Mucosa of rectum (tissue), 2 donors: Measurements from ENCODE around the gene TFR2.

Experiments
- H3K27ac ChIP-seq, 2 donors: one replicate each; pipeline ENCODE4 v1.7.0; 2013; ENCODE audit warnings: inconsistent platforms in 2 of 2, low read depth in 2 of 2, low read length in 2 of 2
- H3K27me3 ChIP-seq, 2 donors: one replicate each; pipeline ENCODE4 v1.7.0; 2013; ENCODE audit warnings: low read length in 2 of 2; ENCODE audit not compliant: control insufficient read depth in 2 of 2, insufficient read depth in 2 of 2
- H3K36me3 ChIP-seq, 2 donors: one replicate each; pipeline ENCODE4 v1.7.0; 2013; ENCODE audit warnings: low read length in 2 of 2; ENCODE audit not compliant: control insufficient read depth in 2 of 2, insufficient read depth in 2 of 2
- H3K4me1 ChIP-seq, 2 donors: one replicate each; pipeline ENCODE4 v1.7.0; 2013; ENCODE audit warnings: low read length in 2 of 2, mild to moderate bottlenecking in 1 of 2; ENCODE audit not compliant: control insufficient read depth in 2 of 2, insufficient read depth in 2 of 2
- H3K4me3 ChIP-seq, 2 donors: one replicate each; pipeline ENCODE4 v1.7.0; 2013; ENCODE audit warnings: low read length in 2 of 2
- H3K9ac ChIP-seq, 2 donors: one replicate each; pipeline ENCODE4 v1.7.0; 2013; ENCODE audit warnings: low read length in 2 of 2, low read depth in 1 of 2, mild to moderate bottlenecking in 1 of 2
- H3K9me3 ChIP-seq, 2 donors: one replicate each; pipeline ENCODE4 v1.7.0; 2013; ENCODE audit warnings: low read length in 2 of 2; ENCODE audit not compliant: control insufficient read depth in 2 of 2
- donor health status: healthy.
- donor health status: Normal muscosa, but diverticular disease.

TFR2 gene

DNA sequence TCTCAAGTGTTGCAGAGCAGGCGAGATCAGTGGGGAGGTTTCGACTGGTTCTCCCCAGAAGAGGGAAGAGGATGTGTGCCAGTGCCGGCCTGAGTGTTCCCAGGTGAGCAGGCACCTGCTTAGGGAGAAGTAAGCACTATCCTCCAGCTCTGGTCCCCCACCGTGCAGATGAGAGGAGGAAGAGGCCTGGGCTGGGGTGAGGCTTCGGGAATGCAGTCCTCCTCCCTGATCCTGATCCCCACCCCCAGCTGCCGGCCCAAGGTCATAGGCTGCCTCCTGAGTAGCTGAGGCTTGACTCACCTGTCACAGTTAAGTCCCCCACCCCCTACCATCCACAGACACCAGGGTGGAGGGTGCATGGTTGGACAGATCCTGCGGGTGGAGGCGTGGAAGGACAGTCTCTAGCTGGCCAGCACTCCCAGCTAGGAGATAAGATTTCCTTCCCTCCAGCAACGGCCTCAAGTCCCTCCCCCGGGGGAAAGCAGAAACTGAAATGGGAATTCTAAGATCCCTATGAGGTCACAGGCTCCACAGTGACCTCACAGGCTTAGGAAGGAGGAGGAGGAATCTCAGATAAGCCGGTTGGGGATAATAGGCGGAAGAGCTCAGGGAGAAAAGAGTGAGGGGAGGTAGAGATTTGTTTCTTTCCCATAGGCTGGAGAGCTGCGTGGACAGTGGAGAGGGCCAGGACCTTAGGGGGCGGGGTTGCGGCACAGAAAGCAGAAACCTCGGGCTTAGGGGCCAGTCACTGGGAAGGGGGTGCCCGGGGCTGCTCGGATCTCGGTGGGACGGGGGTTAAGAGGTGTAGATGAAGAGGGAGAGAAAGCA lies 56.5 kb downstream of the TFR2 start:
- Histone ChIP-seq H3K9me3 (no peaks in the 10 kb centered on the region), H3K9ac (peak overlapping the region; percentile 88 to 96), H3K4me3 (peak overlapping the region; percentile 91 to 97), H3K27ac (peak overlapping the region; percentile 99), H3K36me3 (peaks cover 25% of the 10 kb centered on the region in 2 donors), H3K4me1 (peaks cover 21 to 30% of the 10 kb centered on the region in 2 donors), H3K27me3 (no peaks in the 10 kb centered on the region)

DNA sequence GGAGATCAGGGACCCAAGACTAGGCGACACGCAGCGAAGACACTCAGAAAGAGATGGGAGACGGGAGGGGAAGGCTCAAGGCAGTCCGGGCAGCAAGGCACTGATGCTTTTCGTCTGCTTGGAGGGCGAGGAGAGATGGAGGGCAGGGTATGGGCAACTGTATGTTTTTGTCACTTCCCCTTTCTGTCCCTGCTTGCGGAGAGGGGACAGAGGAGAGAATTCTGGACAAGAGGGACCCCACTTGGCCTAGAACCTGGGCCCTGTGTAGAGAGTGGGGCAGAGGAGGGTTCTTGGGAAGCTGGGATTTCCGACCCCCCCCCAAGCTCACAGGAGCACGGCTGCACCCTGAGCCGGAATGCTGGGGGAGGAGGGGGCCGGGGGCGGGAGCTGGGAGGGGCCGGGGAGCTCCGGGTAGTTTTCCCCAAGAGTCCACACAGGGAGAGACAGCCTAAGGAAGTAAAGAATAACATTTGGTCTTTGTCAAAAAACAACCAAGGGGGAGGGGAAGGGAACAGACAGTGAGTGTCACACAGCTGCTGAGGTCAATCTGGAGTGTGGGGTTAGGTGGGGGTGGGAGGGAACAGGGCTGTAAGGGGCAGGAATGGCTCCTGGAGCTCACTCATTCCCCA lies 57.2 kb downstream of the TFR2 start:
- Histone ChIP-seq H3K9ac (peak overlapping the region; percentile 88 to 96), H3K9me3 (no peaks in the 10 kb centered on the region), H3K36me3 (peaks cover 30% of the 10 kb centered on the region in 2 donors), H3K27ac (peak overlapping the region; percentile 99), H3K27me3 (no peaks in the 10 kb centered on the region), H3K4me3 (peak overlapping the region; percentile 91 to 97), H3K4me1 (peaks cover 21 to 30% of the 10 kb centered on the region in 2 donors)

DNA sequence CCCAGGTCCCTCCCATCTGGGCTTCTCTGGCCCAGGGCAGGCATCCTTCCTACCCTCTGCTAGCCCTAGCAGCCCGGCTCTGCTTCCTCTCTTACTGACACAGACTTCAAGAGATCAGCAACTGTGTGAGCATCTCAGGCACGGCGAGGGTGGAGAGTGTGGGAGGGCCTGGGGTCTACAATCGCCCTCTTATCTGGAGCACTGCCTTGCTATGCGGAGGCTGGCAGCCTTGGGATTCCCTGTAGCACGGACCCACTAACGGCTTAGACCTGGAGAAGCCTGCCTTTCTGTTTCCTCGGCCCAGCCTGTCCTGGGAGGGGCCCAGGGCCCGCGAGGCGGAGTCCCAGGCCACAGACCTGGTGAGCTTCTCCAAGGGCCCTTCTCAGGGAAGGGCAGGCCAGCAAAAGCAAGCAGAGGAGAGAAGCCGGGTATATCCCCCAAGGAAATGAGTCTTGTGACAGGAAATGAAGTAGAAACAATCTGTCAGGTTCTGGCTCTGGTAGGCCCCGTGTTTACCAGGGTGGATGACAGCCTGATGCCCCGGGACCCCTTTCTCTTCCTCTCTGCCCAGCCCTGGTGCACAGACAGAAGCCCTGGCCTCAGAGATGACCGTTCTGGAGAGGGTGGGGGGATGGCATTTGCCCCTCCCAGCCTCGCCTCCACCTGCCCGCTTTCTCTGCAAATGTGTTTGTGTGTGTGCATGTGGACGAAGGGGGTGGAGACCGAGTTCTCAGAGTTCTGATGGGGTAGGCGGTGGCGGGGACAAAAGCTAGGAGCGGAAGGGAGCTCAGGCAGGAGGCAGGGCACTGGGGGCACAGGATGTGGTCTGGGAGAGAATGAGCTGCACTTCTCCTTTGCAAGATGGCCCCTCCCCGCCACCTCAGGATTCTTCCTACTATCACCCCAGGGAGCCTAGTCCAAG lies 58.0 kb downstream of the TFR2 start:
- peak overlapping the region; percentile 99 for H3K27ac ChIP-seq

DNA sequence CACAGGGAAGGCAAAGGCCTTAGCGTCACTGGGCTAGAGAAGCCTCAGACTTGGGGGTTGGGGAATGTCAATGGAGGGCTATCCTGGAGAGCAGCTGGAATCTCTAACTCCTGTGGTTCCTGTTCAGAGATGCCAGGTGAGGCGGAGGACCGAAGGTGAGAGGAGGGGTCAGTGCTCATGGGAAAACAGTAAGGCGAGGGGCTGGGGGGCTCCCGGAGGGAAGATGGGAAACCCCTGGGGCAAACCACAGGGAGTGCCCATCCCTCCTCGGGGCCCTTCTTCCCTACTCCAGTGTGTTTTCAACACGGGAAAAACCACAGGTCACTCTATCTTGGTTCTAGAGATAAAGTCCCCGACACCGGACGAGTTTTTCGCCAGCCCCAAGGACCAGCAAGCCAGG lies 58.7 kb downstream of the TFR2 start:
- H3K9ac ChIP-seq, result peak overlapping the region in 1 of 2 donors; percentile 32
- H3K4me3 ChIP-seq, result no peak overlapping the region
- peaks cover 44 to 45% of the 10 kb centered on the region in 2 donors for H3K36me3 ChIP-seq
- H3K9me3 ChIP-seq, result no peaks in the 10 kb centered on the region
- H3K4me1 ChIP-seq, result peaks cover 21 to 30% of the 10 kb centered on the region in 2 donors
- peak overlapping the region in 1 of 2 donors; percentile 99 for H3K27ac ChIP-seq
- no peaks in the 10 kb centered on the region for H3K27me3 ChIP-seq

More for the DNA sequence above, 58.0 kb downstream of the TFR2 start:
- peaks cover 21 to 30% of the 10 kb centered on the region in 2 donors for H3K4me1 ChIP-seq
- no peaks in the 10 kb centered on the region for H3K27me3 ChIP-seq
- no peaks in the 10 kb centered on the region for H3K9me3 ChIP-seq
- peak overlapping the region; percentile 26 to 54 for H3K9ac ChIP-seq
- H3K4me3 ChIP-seq, result peak overlapping the region; percentile 34 to 71
- peaks cover 37 to 38% of the 10 kb centered on the region in 2 donors for H3K36me3 ChIP-seq

DNA sequence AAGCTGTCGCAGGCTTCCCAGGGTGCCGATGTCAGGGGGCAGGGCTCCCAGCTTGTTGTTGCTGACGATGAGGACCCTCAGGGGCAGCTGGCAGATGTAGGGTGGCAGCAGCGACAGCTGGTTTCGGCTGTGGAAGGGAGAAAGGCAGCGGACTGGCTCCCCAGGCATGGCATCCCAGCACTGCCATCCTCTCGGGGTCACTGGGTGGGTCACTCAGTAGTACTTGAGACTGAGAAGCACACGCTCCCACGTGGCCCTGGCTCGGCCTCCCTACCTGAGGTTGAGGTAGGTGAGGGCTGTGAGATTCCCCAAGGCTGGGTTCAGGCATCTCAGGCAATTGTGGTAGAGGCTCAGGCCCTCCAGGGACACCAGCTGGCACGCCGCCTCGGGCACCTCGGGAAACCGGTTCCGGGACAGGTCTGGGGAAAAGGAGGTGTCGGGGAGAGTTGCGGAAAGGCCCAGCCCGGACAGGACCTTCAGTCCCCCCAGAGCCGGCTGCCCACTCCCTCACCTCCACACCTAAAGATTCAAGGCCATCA lies 59.2 kb downstream of the TFR2 start:
- no peak overlapping the region for H3K9ac ChIP-seq
- H3K27ac ChIP-seq, result no peak overlapping the region
- H3K4me1 ChIP-seq, result peaks cover 21 to 29% of the 10 kb centered on the region in 2 donors
- no peaks in the 10 kb centered on the region for H3K27me3 ChIP-seq
- H3K4me3 ChIP-seq, result no peak overlapping the region
- no peaks in the 10 kb centered on the region for H3K9me3 ChIP-seq
- peaks cover 45 to 48% of the 10 kb centered on the region in 2 donors for H3K36me3 ChIP-seq

DNA sequence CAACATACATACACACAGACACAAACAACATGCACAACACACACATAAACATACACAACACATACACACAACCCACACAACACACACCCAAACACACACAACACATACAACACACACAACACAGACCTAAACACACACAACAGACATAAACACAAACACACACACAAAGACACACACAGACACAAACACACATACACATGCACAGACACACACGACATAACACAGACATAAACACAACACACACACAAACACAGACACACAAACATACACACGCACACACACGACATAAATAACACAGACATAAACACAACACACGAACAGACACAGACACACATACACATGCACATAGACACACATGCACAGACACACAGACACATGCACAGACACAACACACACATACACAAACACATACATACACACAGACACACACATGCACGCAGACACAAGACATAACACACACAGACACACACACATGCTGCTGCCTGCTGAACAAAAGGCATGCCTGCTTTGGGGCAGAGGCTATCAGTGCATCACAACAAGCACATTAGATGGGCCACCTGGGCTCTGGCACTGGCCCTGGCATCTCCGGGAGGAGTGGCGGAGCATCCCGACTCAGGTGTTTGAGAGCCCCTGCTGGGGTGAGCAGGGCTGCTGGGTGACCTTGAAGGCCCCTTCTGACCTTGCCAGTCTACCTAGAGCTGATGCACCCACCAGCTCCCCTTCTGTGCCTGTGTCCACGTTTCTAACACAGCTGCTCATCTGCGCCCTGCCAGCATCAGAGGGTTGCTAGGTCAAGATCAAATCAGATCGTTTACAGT lies 60.7 kb downstream of the TFR2 start:
- Histone ChIP-seq H3K36me3 (peaks cover 56 to 59% of the 10 kb centered on the region in 2 donors), H3K27me3 (no peaks in the 10 kb centered on the region)

DNA sequence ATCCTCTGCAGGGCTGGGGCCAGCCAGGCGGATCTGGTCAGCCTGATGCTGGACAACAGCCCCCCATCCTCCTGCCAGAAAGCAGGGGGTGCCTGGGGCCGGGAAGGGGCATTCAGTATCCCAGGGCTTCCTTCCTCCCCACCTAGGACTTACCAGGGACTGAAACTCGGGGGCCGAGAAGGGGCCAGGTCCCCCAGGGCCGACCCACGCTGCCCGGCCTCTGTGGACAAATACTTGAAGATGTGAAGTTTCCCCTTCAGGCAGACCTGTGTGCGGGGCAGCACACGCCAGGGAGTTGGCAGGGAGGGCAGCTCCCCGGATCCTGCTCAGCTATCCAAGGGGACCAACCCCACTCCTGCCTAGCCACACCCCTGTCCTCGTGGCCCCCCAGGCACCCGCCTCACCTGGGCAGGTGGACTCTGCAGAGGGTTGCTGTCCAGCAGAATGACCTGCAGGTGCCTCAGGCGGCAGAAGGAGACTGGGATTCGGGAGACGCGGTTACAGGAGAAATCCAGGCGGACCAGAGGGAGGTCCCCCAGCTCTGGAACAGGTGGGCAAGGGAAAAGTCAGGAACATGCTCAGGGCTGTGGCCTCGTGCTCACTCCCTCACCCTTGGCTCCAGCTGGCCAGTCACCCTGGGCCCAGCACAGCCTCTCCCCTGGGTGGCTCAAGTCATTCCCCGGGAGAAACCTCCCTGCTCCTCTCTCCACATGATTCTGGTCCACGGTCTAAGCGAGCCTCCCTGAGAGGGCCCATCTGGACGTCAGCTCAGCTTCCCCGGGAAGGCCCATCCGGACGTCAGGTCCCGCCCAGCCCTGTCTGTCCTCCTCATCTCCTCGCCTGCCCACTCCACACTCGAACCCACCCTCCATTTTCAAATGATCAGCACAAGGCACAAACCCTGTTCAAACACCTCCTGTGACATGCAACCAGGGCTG lies 62.8 kb downstream of the TFR2 start:
- H3K36me3 ChIP-seq, result peaks cover 64 to 67% of the 10 kb centered on the region in 2 donors
- peaks cover 6 to 13% of the 10 kb centered on the region in 2 donors for H3K4me1 ChIP-seq
- no peak overlapping the region for H3K9ac ChIP-seq
- H3K27me3 ChIP-seq, result no peaks in the 10 kb centered on the region
- no peaks in the 10 kb centered on the region for H3K9me3 ChIP-seq
- no peak overlapping the region for H3K4me3 ChIP-seq
- H3K27ac ChIP-seq, result no peak overlapping the region

More for the DNA sequence above, 60.7 kb downstream of the TFR2 start:
- Histone ChIP-seq H3K27ac (no peak overlapping the region), H3K4me1 (peaks cover 21 to 26% of the 10 kb centered on the region in 2 donors), H3K4me3 (no peak overlapping the region), H3K9me3 (no peaks in the 10 kb centered on the region), H3K9ac (no peak overlapping the region)

DNA sequence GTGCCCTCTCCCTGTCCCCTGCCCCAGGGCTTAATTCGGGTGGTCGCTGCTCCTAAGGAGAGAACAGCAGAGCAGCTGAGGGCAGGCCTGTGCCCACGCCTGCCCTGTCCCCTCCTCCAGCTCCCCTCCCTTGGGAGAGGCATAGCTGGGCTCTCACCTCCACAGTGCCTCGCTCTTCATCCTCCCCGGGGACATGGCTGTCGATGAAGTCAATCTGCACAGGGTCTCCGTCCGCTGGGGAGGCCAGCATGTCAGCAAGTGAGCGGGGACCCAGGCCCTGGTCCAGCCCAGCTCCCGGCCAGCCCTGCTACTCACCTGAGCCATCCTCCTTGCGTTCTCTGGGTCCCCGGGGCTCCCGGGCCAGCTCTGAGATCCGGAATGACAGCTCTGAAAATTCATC lies 63.8 kb downstream of the TFR2 start:
- H3K36me3 ChIP-seq, result peaks cover 63 to 66% of the 10 kb centered on the region in 2 donors
- H3K27me3 ChIP-seq, result no peaks in the 10 kb centered on the region
- H3K4me3 ChIP-seq, result no peak overlapping the region
- peaks cover 0 to 3% of the 10 kb centered on the region in 2 donors for H3K4me1 ChIP-seq
- no peak overlapping the region for H3K9ac ChIP-seq
- no peak overlapping the region for H3K27ac ChIP-seq
- H3K9me3 ChIP-seq, result no peaks in the 10 kb centered on the region
